Germinal center (tissue), 1 donor: Measurements from ENCODE around the gene NMB.
"Not testable (repeated sequence)": the region's sequence is repeated elsewhere in the genome, so short reads cannot be mapped to it uniquely, and the experiment has no call there.

Experiments used
- DNase-seq: peaks from one replicate; pipeline ENCODE4 v3.0.0; 2012; ENCODE audit warnings: mixed read lengths, low spot score

The NMB gene

DNA sequence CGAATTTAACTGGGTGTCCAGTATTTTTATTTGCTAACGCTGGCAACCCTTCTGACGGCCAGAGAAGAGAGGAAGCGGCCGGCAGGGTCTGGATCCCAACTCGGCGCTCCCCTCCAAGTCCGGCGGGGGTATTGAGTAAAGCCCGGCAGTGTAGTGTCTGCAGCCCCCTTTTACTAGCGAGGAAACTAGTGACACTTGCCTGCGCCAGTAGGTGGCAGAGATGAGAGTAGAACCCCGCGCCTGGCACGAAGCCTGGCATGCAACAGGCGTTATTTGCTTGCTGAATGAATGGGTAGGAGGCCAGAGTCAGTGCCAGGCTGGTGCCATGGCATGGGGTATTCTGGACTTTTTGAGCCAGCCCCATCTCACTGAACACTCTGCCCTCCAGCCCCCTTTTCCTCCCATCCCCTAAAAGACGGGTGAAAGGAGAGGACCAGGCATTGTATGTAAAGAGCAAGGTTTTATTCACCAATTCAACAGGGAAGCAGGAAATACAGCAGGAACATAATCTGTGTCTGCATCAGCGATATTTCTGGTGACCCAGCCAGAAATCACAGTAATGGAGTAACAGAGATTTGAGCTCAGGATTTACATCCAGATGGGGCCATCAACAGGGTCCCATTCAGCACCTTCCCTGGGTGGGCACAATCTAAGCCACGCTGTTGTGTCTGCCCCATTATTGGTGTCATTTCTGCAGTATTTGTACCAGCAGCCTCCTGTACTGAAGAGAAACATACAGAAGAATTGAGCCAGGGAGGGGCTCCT is 3.1 kb downstream of the NMB start:
- peak; percentile 78 for DNase-seq

GRCh38 chr15:84653910-84654688 is 3.9 kb downstream of the NMB start, which contains the start of gene WDR73:
Gene WDR73 (minus strand): TSS chr15:84654283. CDS start chr15:84654274, 9 bp downstream.
- DNase-seq: peak; percentile 89

- no peak for DNase-seq
These were observed 4.5 kb downstream of the NMB start for GRCh38 chr15:84653584-84653909.

- no peak for DNase-seq
These were observed 8.3 kb downstream of the NMB start for GRCh38 chr15:84649706-84650105.

- no peak for DNase-seq
These were observed 9.5 kb downstream of the NMB start for GRCh38 chr15:84648539-84648938.

DNA sequence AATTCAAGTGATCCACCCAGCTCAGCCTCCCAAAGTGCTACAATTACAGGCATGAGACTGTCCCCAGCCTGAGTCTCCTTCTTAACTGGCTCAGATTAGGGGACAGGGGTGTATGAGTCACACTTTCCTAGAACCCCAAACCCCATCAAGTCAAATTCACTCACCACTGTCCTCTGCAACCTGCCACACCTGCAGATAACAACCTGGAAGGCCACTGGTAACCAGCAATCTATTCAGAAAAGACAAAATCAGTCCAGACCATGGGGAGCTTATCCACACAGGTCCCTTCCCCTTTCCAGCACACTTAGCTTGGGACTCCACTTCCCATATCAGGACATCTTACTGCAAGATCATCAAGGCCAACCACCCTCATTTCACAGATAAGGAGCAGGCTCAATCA is 10.3 kb downstream of the NMB start:
- no peak for DNase-seq

DNA sequence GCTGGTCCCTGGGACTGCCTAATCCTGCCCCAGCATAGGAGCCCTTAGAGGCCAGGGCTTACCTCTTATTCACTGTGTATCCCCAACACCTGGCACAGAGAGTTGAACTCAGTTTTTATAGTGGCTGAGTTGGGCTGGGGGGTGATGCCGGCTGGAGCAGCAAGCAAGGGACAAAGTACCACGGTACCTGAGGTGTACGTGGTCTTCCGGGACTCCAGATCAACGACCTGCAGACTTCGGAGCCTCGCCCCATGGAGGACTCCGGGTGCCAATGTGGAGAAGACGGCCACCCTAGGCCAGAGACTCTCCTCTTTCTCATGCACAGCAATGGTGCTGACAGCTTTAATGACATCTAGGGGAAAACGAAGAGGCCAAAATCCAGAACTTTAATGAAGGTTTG is 12.0 kb downstream of the NMB start:
- DNase-seq: no peak

DNA sequence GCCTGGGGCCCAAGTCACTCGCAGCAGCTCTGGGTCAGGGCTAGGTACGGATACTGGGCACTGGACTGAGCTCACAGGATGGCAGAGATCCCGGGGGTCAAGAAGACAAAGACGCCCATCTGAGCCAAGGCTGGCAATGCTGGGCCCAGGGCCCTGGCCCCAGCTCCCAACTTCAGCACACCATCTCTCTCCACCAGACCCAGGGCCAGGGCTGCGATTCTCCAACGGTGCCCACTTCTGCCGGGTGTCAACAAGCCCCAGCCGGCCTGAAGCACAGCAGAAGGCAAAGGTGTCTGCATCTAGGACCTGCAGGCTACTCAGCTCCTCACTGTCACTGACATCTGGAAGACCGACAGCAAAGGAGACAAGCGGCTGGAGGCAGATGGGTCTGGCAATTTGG is 12.5 kb downstream of the NMB start:
- no peak for DNase-seq

GRCh38 chr15:84643838-84644237 is 14.2 kb downstream of the NMB start:
- DNase-seq: no peak

DNA sequence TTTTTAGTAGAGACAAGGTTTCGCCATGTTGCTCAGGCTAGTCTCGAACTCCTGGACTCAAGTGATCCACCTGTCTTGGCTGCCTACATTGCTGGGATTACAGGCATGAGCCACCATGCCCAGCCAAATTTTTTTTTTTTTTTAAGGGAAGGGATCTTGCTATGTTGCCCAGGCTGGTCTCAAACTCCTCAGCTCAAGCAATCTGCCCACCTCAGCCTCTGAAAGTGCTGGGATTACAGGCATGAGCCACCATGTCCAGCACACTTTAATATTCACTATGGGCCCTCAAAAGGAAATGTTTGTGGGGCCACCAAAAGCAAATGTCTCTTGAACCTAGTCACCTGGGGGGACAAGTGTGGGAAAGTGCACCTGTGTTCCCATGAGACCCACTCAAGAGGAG is 15.4 kb downstream of the NMB start:
- not testable (repeated sequence) for DNase-seq

DNA sequence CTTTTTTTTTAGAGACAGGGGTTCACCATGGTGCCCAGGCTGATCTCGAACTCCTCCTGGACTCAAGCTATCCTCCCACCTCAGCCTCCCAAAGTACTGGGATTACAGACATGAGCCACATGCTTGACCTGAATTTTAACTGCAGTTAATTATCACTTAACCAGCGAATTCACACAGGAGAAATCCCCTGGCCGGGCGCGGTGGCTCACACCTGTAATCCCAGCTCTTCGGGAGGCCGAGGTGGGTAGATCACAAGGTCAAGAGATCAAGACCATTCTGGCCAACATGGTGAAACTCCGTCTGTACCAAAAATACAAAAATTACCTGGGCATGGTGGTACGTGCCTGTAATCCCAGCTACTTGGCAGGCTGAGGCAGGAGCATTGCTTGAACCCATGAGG is 16.1 kb downstream of the NMB start:
- DNase-seq: not testable (repeated sequence)

- no peak for DNase-seq
These were observed 19.9 kb downstream of the NMB start for GRCh38 chr15:84638103-84638502.

DNA sequence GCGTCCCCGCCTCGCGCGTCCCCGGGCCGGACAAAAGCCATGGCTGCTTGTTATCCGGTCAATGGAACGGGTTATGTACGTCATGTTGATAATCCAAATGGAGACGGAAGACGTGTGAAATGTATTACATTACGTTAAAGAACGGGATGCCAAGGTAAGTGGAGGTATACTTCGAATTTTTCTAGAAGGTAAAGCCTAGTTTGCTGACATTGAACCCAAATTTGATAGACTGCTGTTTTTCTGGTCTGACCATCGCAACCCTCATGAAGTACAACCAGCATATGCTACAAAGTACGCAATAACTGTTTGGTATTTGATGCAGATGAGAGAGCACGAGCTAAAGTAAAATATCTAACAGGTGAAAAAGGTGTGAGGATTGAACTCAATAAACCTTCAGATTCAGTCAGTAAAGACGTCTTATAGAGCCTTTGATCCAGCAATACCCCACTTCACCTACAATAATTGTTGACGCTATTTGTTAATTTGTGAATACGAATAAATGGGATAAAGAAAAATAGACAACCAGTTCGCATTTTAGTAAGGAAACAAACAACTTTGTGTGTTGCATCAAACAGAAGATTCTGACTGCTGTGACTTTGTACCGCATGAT is 23.7 kb downstream of the NMB start:
- no peak for DNase-seq

DNA sequence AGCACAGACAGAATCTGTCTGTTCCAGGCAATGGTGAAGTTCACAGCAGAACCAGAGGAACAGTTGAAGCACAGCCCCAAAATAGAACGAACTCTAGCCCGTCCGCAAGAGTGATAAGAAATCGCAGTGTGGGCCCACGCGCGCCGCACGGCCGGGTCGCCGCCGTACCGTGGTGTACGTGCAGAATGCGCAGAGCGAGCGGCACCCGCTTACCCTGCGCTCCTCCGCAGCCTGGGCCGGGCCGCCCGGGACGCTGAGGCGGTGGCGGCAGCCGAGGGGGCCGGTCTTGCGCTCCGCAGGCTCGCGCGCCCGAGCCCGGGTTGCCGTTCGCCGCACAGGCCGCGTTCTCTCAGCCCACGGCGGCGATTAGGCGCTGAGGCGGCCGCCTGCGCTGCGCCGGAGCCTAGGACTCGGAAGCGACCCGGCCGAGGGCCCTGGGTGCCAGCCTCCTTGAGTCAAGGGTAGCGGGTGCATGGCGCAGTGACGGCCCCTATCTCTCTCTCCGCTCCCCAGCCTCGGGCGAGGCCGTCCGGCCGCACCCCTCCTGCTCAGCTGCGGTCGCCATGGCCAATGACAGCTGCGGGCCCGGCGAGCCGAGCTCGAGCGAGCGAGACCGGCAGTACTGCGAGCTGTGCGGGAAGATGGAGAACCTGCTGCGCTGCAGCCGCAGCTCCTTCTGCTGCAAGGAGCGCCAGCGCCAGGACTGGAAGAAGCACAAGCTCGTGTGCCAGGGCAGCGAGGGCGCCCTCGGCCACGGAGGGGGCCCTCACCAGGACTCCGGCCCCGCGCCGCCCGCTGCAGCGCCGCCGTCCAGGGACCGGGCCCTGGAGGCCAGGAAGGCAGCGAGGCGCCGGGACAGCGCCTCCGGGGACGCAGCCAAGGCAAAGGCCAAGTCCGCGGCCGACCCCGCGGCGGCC is 24.4 kb downstream of the NMB start:
- peak; percentile 69 for DNase-seq

DNA sequence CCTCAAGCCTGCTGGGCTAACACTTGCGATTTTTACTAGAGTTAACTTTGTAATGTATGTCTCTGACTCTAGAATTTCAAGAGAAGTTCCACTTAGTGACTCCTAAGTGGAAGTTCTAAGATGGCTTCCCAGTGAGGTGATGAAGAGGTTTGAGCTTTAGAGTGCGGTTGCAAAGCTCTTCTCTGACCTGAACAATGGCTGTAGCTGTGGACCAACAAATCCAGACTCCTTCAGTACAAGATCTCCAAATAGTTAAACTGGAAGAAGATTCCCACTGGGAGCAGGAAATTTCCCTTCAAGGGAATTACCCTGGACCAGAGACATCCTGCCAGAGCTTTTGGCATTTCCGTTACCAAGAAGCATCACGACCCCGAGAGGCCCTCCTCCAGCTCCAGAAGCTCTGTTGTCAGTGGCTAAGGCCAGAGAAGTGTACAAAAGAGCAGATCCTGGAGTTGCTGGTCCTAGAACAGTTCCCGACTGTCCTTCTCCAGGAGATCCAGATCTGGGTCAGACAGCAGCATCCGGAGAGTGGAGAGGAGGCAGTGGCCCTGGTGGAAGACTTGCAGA is 26.2 kb downstream of the NMB start:
- no peak for DNase-seq

- no peak for DNase-seq
These were observed 29.0 kb downstream of the NMB start for GRCh38 chr15:84629033-84629432.

- DNase-seq: no peak
These were observed 32.9 kb downstream of the NMB start for GRCh38 chr15:84625123-84625522.

DNA sequence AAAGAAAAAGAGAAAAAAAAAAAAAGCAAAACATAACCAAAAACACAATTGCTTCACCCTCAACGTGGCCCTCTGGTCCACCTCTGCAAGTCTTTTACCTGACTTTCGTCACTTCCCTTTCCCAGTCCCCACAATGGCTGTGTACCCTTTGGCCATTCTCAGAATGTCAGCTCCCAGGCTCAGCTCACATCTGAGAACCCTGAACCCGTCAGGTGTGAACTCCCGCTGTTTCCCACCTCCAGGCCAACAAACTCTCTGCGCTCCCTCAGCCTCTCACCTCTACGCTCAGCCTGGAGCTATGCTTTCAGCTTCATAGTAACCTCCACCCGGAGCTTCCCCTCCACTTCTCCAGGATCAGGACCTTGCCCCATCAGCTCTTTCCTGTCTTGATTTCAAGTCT is 33.6 kb downstream of the NMB start:
- no peak for DNase-seq

DNA sequence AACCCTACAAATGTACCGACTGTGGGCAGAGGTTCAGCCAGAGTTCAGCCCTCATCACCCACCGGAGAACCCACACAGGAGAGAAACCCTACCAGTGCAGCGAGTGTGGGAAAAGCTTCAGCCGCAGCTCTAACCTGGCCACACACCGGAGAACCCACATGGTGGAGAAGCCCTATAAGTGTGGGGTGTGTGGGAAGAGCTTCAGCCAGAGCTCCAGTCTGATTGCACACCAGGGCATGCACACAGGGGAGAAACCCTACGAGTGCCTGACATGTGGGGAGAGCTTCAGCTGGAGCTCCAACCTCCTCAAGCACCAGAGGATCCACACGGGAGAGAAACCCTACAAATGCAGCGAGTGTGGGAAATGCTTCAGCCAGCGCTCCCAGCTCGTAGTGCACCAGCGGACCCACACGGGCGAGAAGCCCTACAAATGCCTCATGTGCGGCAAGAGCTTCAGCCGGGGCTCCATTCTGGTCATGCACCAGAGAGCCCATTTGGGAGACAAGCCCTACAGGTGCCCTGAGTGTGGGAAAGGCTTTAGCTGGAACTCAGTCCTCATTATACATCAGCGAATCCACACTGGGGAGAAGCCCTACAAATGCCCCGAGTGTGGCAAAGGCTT is 36.5 kb downstream of the NMB start:
- no peak for DNase-seq

GRCh38 chr15:84620626-84621025 is 37.4 kb downstream of the NMB start:
- no peak for DNase-seq

DNA sequence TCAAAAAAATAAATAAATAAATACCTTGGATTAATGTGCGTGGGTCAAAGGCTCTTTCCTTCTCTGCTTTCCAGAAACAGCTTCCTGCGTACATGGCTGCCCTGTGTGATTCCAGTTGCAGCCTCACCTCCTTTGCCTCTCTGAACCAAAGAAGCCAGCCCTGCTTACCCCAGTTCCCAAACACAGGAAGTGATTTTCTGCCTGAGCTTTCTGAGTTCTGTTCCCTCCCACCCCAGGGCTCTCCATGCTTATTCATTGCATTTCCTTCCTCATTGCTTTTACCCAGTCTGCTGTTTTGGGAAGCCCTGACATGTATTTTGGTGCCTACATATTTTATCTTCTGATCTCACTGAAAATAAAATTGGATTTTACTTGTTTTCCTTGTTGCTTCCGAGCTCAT is 41.8 kb downstream of the NMB start:
- no peak for DNase-seq
